Transverse colon (tissue), 4 donors: ENCODE data around the gene HERC4.

Experiments
- EP300 ChIP-seq: sonication (generic); formaldehyde crosslinking; IDR thresholded peaks from one replicate; pipeline ENCODE4 v1.6.1; 2017; ENCODE audit warnings: antibody characterized with exemption, low read depth
- POLR2A ChIP-seq: fragments of 450-650 bp; IDR thresholded peaks from one replicate; pipeline ENCODE4 v1.6.1; 2016; ENCODE audit warnings: antibody characterized with exemption, mild to moderate bottlenecking, moderate library complexity
- POLR2AphosphoS5 ChIP-seq, 3 donors: sonication (generic); formaldehyde crosslinking; IDR thresholded peaks; one replicate each; pipeline ENCODE4 v1.6.1; 2016; ENCODE audit warnings: antibody characterized with exemption in 3 of 3
- TF ChIP-seq, protein P1 (sequence below), 5 experiments: fragments of 200-600 bp in 3 of 5; fragments of 450-650 bp in 2 of 5; sonication (generic) in 3 of 5; IDR thresholded peaks; 1 replicate in 2 of 5; 2 replicates in 3 of 5; pipeline ENCODE4 v1.5.1; 2016 to 2017; ENCODE audit warnings: antibody characterized with exemption in 5 of 5, inconsistent platforms in 3 of 5, mild to moderate bottlenecking in 2 of 5, moderate library complexity in 1 of 5

DNA sequence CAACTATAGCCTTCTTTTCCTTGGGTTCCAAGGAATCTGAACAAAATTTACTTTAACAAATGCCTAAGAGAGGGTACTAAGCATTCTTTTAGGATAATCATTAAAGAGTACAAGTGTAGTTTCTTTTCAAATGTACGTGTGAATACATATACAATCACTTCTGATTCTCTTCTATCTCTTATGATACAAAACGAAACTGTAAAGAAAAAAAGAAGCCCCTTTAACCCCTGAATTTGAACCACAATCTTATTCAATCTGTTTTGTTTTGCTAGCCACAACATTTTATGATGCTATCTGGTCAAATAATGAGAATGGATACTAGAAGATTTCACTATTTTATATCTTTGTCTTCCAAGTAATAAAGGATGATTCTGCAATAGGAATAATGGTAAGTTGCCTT, 141.9 kb downstream of the HERC4 start:
- TF ChIP-seq, protein P1, sequence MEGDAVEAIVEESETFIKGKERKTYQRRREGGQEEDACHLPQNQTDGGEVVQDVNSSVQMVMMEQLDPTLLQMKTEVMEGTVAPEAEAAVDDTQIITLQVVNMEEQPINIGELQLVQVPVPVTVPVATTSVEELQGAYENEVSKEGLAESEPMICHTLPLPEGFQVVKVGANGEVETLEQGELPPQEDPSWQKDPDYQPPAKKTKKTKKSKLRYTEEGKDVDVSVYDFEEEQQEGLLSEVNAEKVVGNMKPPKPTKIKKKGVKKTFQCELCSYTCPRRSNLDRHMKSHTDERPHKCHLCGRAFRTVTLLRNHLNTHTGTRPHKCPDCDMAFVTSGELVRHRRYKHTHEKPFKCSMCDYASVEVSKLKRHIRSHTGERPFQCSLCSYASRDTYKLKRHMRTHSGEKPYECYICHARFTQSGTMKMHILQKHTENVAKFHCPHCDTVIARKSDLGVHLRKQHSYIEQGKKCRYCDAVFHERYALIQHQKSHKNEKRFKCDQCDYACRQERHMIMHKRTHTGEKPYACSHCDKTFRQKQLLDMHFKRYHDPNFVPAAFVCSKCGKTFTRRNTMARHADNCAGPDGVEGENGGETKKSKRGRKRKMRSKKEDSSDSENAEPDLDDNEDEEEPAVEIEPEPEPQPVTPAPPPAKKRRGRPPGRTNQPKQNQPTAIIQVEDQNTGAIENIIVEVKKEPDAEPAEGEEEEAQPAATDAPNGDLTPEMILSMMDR (IDR thresholded peaks at IDR 0.05), result no peak
- TF ChIP-seq POLR2A (no peak), POLR2AphosphoS5 (IDR thresholded peaks at IDR 0.05) (no peak), EP300 (no peak)
